ENCODE results near the gene TBC1D24.

The TBC1D24 gene

DNA sequence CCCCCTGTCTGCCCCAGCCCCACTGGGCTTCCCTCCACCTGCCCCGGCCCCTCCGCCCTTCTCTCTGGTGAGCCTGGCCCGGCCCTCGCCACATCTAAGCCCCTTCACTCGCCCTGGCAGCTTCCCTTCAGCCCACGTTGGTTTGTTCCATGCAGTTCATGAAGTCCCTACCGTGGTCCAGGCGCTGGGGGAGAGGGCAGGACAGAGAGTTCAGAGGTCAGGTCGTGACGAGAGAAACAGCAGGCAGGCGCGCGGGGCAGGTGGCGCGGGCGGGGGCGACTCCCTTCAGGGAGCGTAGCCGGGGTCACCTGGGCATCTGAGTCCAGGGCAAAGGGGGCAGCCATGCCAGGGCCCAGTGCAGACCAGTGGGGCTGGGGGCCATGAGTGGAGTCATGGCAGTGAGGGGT is 23.9 kb upstream of the TBC1D24 start:
- no peak for DNase-seq

DNA sequence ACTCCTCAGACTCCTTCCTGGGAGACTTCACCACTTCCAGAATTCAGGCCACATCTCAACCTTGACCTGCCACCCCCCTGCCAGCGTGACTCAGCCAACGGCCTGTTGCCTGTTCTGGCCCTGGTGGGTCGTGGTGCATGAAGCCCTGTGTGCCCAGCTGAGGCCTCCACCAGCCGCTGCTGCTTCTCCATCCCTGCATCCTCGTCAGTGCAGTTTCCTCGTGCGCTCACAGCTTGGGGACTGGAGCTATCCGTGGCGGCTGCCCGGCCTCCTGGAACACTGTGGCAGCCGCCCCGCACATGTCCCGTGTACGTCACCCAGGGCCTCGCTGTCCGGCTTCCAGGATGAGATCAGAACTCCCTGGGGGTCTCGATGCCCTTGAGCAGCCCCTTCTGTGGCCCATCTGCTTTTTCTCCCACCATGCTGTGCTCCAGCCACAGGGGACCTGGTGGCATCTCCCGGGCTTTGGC is 23.0 kb upstream of the TBC1D24 start:
- DNase-seq, result no peak

GRCh38 chr16:2452650-2453049 is 22.3 kb upstream of the TBC1D24 start:
- DNase-seq, result no peak

DNA sequence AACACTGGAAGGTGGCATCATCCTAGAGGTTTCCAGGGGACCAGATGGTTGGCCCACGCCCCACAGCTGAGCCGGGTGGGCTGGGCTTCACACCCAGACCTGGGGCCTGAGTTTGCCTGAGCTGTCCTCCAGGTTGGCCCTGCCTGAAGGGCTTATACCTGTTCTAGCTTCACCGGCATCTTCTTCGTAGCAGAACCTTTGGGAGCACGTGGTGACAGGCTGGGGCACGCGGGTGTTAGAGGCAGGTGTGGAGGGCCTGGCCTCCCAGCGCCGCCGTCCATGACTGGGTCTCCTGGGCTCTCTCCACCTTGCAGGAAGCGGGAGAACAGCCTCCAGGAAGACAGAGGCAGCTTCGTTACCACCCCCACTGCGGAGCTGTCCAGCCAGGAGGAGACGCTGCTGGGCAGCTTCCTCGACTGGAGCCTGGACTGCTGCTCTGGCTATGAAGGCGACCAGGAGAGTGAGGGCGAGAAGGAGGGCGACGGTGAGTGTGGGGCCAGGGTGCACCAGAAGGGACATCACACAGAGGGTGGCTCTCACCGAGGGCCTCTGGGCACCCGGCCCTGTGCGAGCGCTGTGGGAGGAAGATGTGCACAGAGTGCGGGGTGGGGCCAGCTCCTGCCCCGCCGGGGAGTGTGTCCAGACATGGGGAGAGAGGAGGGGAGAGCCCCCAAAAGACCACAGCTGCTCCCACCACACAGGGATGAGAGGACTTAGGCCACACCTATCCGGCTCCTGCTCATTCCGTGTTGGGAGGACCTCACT is 19.7 kb upstream of the TBC1D24 start:
- no peak for DNase-seq

- DNase-seq, result no peak
These were observed 18.3 kb upstream of the TBC1D24 start for GRCh38 chr16:2456551-2457153.

- no peak for DNase-seq
These were observed 17.7 kb upstream of the TBC1D24 start for GRCh38 chr16:2457267-2457666.

DNA sequence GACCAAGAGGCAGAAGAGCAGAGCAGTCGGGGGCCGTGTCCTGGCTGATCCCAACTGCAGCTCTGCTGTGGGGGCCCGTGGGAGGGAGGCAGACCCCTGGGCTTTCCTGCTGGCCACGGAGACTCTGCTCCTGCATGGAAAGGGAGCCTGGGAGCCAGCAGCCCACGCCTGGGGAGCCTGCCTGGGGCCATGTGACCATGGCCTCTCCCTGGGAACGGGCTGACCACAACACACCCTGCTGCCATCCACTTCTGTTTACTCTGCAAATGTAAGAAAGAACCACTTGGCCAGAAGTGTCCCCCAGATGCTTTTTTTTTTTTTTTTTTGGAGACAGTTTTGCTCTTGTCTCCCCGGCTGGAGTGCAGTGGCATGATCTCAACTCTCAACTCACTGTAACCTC is 17.0 kb upstream of the TBC1D24 start:
- DNase-seq, result no peak

DNA sequence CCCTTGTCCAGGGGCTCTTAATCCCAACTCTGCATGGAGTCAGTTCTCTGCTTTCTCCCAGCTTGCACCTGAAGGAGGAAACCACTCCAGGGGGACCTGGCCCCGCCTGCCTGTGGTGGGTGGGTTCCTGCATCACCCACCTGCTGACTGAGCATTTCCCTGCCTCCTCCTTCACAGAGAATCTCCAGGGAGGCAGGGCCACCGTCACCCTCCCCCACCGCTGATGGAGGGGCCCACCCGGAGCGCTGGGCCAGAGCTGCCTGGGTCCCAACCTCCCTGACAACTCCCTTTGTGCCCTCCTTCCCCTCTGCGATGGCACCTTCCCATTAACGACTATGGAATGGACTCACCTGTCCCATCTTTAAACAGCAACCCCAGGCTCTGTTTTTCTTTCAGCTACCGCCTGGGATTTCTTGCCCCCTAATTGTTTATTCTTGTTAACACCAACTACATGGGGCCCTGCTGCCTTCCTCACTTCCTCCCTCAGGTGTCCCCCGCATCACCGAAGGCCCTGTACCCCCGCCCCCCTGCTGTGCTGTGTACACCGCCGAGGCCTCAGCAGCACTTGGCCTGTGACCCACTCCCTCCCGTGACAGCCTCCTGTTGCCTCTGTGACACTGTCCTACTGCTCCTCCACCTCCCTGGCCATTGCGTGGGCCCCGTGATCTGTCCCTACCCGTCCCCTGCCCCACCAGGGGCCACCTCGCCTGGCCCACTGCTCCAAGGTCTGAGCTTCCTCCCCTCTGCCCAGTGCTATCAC is 15.9 kb upstream of the TBC1D24 start:
- DNase-seq, result no peak

- peak; percentile 78 for DNase-seq
These were observed 15.1 kb upstream of the TBC1D24 start, which contains the start of gene TEDC2 for GRCh38 chr16:2459647-2460390. TEDC2 (plus strand) TSS chr16:2460109; CDS start chr16:2460145, 36 bp downstream.

- DNase-seq, result no peak
These were observed 14.6 kb upstream of the TBC1D24 start for GRCh38 chr16:2460391-2460713.

GRCh38 chr16:2460916-2461315 is 14.0 kb upstream of the TBC1D24 start:
- no peak for DNase-seq

DNA sequence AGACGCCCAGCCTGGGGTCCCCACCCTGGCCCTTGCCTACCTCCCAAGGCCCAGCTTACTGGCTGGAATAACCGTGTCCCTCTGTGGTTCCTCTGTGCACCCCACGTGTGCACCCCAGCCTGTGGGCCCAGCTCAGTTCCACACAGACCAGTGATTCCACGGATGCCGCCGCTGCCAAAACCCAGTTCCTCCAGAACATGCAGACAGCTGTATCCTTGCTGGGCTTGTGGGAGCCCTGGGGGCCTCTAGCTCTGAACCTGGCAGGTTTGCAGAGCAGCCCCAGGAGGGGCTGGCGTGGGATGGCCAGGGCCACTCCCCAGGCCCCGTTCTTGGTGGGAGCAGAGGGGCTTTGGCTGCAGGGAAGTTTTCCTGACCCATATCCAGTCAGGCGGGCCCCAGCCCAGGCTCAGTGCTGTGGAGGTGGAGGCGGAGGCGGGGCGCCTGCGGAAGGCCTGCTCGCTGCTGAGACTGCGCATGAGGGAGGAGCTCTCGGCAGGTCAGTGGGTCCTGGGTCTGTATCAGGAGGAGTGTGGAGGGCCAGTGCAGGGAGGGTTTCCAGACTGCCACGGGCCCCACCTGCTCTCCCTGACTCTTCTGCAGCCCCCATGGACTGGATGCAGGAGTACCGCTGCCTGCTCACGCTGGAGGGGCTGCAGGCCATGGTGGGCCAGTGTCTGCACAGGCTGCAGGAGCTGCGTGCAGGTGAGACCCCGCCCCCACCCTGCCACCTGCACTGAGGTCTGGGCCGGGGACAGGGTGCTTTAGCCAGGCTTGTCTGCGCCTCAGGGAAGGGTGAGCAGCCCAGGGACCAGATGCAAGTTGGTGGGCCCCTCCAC is 12.7 kb upstream of the TBC1D24 start:
- DNase-seq, result no peak

- no peak for DNase-seq
These were observed 10.6 kb upstream of the TBC1D24 start for GRCh38 chr16:2464333-2464732.

- DNase-seq, result no peak
These were observed 9.1 kb upstream of the TBC1D24 start for GRCh38 chr16:2465653-2466415.

DNA sequence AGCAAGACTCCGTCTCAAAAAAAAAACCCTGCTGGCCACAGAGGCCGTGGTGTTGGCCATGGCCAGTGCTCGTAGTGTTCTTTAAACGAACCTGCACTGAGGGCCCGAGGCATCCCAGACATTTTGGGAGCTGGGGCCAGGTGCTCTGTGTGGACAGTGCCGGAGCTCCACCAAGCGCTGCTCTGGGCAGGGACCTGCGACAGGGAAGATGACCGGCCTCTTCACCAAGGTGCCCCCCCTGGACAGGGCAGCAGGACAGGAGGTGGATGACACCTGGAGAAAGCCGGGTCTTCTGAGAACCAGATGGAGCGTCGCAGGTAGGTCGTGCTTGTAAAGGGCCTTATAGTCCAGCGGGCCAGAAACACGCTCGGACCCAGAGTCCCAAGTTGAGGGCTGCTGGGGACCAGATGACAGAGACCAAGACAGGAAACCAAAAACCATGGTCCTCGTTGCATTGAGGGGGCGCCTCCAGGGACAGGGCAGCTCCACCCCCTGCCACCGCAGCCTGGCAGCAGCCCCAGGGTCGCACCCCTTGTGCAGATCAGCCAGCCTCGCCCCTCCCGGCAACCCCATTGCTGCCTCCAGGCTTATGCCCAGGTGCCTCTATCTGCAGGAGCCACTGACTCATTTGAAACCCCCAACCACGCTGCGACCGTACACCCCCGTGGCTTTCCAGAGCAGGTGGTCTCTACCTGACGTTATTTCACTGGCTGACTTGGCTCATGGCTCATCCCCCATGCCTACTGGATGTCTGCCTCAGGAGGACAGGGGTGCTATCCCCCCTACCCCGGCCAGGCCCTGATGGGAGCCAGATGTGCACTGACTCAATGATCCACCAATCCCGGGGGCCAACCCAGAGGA is 8.0 kb upstream of the TBC1D24 start:
- no peak for DNase-seq

- DNase-seq, result peak; percentile 39
These were observed 7.2 kb upstream of the TBC1D24 start for GRCh38 chr16:2467528-2468232.

GRCh38 chr16:2468233-2468724 is 6.6 kb upstream of the TBC1D24 start:
- DNase-seq, result no peak

- DNase-seq, result no peak
These were observed 6.1 kb upstream of the TBC1D24 start for GRCh38 chr16:2468725-2469398.
